ENCODE data around the gene MARVELD2. TPM values are rescaled to one million over a fixed set of nuclear protein-coding genes. Genes with fewer than 3 reads are reported as not detected.
"Not testable (repeated sequence)": the region's sequence is repeated elsewhere in the genome, so short reads cannot be mapped to it uniquely, and the experiment has no call there.

MARVELD2 gene
- total and polyA plus RNA-seq, 2 donors (not counting 1 experiment from before 2014, with no cell fraction given): 0.19 to 0.94 TPM

DNA sequence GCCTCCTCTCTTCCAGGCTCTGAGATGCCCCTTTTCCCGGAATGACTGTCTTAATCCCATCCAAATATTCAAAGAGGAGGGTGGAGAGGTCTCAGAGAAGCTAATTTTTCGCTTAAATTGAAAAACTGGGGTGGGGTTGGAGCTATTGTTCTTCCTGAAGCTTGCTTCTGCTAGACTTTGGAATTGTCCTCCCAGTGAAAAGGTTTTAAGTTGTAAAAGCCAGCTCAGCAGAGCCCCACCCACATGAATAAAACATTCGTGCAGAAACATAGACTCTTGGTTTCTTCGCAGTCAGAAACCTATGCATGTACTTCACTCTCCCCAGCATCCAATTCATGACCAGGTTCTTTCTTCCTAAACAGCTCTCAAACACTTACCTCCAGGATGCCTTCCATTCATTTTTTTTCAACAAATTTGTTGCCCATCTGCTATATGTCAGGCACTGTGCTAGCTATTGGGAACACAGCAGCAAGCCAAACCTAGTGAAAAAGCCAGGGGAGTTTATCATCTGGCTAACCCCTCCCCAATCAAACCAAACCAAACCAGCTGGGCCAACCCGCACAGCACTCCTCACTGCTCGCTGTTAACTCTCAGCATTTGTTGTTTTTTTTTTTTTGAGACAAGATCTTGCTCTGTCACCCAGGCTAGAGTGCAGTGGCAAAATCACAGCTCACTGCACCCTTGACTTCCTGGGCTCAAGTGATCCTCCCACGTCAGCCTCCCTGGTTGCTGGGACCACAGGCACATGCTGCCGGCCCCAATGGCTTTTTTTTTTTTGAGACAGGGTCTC, 39.7 kb downstream of the MARVELD2 start:
- no peaks in the 10 kb centered on the region for H3K9me3 Mint-ChIP-seq (ENCODE audit: insufficient read depth)
- peaks cover 0 to 4% (median 0%) of the 10 kb centered on the region in 4 experiments for H3K27me3 ChIP-seq (replicated peaks in 1 of 4; ENCODE audit: control extremely low read depth in 1 of 4, control insufficient read depth in 3 of 4, insufficient read depth in 4 of 4, low read length in 3 of 4)
- ChIA-PET POLR2A (no interaction called here), CTCF (no interaction called here)
- intact Hi-C loops (cut with micrococcal nuclease): no loop called here
- TF ChIP-seq, protein P1, sequence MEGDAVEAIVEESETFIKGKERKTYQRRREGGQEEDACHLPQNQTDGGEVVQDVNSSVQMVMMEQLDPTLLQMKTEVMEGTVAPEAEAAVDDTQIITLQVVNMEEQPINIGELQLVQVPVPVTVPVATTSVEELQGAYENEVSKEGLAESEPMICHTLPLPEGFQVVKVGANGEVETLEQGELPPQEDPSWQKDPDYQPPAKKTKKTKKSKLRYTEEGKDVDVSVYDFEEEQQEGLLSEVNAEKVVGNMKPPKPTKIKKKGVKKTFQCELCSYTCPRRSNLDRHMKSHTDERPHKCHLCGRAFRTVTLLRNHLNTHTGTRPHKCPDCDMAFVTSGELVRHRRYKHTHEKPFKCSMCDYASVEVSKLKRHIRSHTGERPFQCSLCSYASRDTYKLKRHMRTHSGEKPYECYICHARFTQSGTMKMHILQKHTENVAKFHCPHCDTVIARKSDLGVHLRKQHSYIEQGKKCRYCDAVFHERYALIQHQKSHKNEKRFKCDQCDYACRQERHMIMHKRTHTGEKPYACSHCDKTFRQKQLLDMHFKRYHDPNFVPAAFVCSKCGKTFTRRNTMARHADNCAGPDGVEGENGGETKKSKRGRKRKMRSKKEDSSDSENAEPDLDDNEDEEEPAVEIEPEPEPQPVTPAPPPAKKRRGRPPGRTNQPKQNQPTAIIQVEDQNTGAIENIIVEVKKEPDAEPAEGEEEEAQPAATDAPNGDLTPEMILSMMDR (IDR thresholded peaks at IDR 0.05): no peak
- no peak for TF ChIP-seq EZH2 (IDR thresholded peaks at IDR 0.05; ENCODE audit: borderline replicate concordance, insufficient read depth, low read depth, low read length, poor library complexity, severe bottlenecking)
- H3K4me3 Mint-ChIP-seq: no peak overlapping the region
- no peak overlapping the region for H3K27ac Mint-ChIP-seq
- no peak overlapping the region for H3K4me3 ChIP-seq (ENCODE audit: control extremely low read depth in 1 of 5, extremely low read depth in 1 of 5, insufficient read depth in 1 of 5, low read depth in 2 of 5, low read length in 4 of 5)
- DNase-seq (no peak), ATAC-seq (ENCODE audit: low read depth) (no peak)
- H3K79me2 ChIP-seq (ENCODE audit: control insufficient read depth, insufficient read depth, low read length): no peaks in the 10 kb centered on the region
- H3K36me3 ChIP-seq (replicated peaks in 1 of 2; ENCODE audit: control extremely low read depth in 1 of 2, control insufficient read depth in 1 of 2, extremely low read depth in 1 of 2, insufficient read depth in 2 of 2, low read length in 1 of 2): no peaks in the 10 kb centered on the region
- H3K4me1 ChIP-seq (ENCODE audit: control insufficient read depth in 2 of 2, insufficient read depth in 2 of 2, low read length in 2 of 2): no peaks in the 10 kb centered on the region
- peaks cover 8% of the 10 kb centered on the region for H3K27me3 Mint-ChIP-seq
- H3K4me1 Mint-ChIP-seq: no peaks in the 10 kb centered on the region
- H3K4me2 ChIP-seq (replicated peaks; ENCODE audit: low read depth, low read length, poor library complexity, severe bottlenecking): no peak overlapping the region
- no peak overlapping the region for H3K27ac ChIP-seq (ENCODE audit: low read length in 2 of 2)
- WGBS (ENCODE audit: insufficient coverage): 83% methylated on average over 6 of the region's 8 CpGs
- no peak overlapping the region for H2AFZ ChIP-seq (ENCODE audit: insufficient read depth, low read depth, low read length, poor library complexity, severe bottlenecking)
- H4K20me1 ChIP-seq (ENCODE audit: control insufficient read depth, insufficient read depth, low read length, poor library complexity, severe bottlenecking): no peaks in the 10 kb centered on the region
- no peak overlapping the region for H3K9ac ChIP-seq (ENCODE audit: low read length)
- peaks cover 0 to 8% (median 0%) of the 10 kb centered on the region in 3 donors for H3K9me3 ChIP-seq (ENCODE audit: control extremely low read depth in 1 of 3, control insufficient read depth in 2 of 3, insufficient read depth in 1 of 3, low read length in 2 of 3)

DNA sequence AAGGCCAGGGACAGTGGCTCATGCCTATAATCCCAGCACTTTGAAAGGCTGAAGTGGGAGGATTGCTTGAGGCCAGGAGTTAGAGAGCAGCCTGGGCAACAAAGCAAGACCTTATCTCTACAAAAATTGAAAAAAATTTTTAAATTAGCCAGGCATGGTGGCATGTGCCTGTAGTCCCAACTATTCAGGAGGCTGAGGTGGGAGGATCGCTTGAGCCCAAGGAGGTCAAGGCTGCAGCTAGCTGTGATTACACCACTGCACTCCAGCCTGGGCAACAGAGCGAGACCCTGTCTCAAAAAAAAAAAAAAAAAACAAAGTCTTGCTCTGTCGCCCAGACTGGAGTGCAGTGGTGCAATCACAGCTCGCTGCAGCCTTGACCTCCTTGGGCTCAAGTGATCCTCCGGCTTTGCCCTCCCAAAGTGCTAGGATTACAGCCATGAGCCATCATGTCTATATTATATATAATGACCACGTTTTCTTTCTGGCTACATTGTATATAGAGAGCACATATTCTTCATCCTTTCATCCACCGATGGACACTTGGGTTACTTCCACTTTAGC, 40.6 kb downstream of the MARVELD2 start:
- H3K4me3 ChIP-seq (ENCODE audit: control extremely low read depth in 1 of 5, extremely low read depth in 1 of 5, insufficient read depth in 1 of 5, low read depth in 2 of 5, low read length in 4 of 5); H3K27me3 ChIP-seq (replicated peaks in 1 of 4; ENCODE audit: control extremely low read depth in 1 of 4, control insufficient read depth in 3 of 4, insufficient read depth in 4 of 4, low read length in 3 of 4); H3K4me3 Mint-ChIP-seq; H2AFZ ChIP-seq (ENCODE audit: insufficient read depth, low read depth, low read length, poor library complexity, severe bottlenecking); H4K20me1 ChIP-seq (ENCODE audit: control insufficient read depth, insufficient read depth, low read length, poor library complexity, severe bottlenecking); H3K9me3 ChIP-seq (ENCODE audit: control extremely low read depth in 1 of 3, control insufficient read depth in 2 of 3, insufficient read depth in 1 of 3, low read length in 2 of 3); H3K4me1 ChIP-seq (ENCODE audit: control insufficient read depth in 2 of 2, insufficient read depth in 2 of 2, low read length in 2 of 2); H3K4me1 Mint-ChIP-seq; H3K27ac ChIP-seq (ENCODE audit: low read length in 2 of 2); POLR2A ChIA-PET; CTCF ChIA-PET; intact Hi-C loops (cut with micrococcal nuclease); H3K9me3 Mint-ChIP-seq (ENCODE audit: insufficient read depth); H3K36me3 ChIP-seq (replicated peaks in 1 of 2; ENCODE audit: control extremely low read depth in 1 of 2, control insufficient read depth in 1 of 2, extremely low read depth in 1 of 2, insufficient read depth in 2 of 2, low read length in 1 of 2); H3K9ac ChIP-seq (ENCODE audit: low read length); H3K27ac Mint-ChIP-seq; H3K79me2 ChIP-seq (ENCODE audit: control insufficient read depth, insufficient read depth, low read length); H3K27me3 Mint-ChIP-seq; ATAC-seq (ENCODE audit: low read depth); H3K4me2 ChIP-seq (replicated peaks; ENCODE audit: low read depth, low read length, poor library complexity, severe bottlenecking); DNase-seq: not testable (repeated sequence)
- 100% methylated on average over 3 of the region's 7 CpGs for WGBS (ENCODE audit: insufficient coverage)

Data from B cell (primary cell).